ENCODE data around the gene GRB2.

GRCh38 chr17:75394332-75394918, 11.1 kb downstream of the GRB2 start:
- TF ChIP-seq GATA2 (IDR thresholded peaks at IDR 0.05; ENCODE audit: low read depth, low read length) (no peak), GATA3 (IDR thresholded peaks at IDR 0.05; ENCODE audit: low read depth, low read length) (no peak)

Measured in SH-SY5Y (cell line).